GM19193 (cell line): Measurements from ENCODE around the gene CRIP3.
A peak's percentile ranks its signal among the peaks of the same experiment; 100 is the strongest.

Source experiments
- POLR2A ChIP-seq: IDR thresholded peaks from 4 replicates; pipeline ENCODE4 v1.6.1; 2011; ENCODE audit not compliant: insufficient read depth, insufficient read length; ENCODE audit errors: extremely low read depth

CRIP3 gene

DNA sequence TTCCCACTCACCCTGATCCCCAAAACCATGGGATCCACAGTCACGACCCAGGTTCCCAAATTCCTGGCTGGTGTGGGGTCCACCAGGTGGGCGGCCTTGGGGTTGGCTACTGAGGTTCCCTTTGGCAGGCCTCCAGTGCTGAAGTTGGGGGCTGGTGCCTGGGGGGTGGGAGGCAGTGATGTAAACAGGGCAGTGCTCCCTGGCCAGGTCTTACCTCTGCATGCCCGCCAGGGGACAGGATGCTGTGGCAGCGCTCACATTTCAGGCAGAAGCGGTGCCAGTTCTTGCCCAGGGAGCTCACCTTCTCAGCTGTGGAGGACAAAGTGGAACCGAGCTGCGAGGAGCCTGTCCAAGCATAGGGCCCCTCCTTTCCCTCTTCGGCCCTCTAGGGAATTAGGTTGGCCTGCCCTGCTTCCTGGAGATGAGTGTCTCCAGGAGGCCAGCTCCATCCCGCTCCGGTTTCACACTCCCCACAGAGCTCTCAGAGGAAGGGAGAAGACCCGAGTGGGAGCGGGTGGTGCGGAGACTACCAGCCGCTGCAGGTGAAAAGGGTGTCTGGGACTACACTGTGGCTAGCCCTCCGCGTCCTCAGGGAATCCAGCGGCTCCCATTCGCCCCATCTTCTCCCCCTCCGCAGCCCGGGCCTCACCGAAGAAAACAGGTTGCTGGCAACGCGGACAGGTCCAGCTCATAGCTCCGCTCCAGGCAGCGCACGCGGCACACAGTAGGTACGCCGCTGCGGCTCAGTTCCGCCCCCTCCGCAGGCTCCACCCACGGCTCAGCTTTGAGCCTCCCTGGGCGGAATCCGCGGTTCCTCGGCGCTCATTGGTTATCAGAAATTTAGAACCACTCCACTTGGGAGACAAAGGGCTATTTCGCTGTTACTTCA is at the start of gene CRIP3:
TSS of gene CRIP3 (minus strand) at position 726 of the 889 bp plus-strand sequence. CDS start at position 692, 34 bp downstream.
- TF ChIP-seq POLR2A: peak; percentile 46

DNA sequence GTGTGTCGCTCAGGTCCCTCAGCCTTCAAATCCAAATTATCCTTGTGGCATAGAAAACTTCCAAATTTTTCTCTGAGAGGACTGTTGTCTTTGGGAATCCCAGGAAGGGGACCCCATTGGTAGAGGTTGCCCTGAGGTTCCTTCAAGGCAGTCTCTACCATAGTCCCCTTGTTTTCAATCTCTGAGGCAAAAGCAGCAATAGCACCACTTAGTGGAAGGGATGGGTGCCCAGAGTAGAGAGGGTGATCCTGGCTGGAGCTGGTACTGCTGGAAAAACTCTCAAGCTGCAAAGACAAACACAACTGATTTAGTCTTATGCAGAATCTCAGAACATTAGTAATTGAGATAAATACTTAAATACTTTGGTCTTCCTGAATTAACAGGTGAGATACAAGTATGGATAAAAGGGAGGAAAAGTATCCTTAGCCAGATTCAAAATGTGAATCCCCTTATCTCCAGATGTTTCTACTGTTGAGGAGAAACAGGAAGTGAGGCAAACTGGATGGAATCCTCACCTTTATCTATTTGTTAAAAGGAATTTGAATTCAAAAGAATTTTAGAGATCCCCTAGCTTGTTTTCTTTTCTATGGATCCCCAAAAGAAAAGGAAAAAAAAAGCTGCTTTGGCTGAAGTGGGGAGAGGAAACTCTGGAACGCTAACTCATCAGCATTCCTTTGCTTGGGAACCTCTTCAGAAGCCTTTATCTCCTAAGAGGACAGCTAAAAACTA is 47.4 kb upstream of the CRIP3 start:
- TF ChIP-seq POLR2A: no peak

DNA sequence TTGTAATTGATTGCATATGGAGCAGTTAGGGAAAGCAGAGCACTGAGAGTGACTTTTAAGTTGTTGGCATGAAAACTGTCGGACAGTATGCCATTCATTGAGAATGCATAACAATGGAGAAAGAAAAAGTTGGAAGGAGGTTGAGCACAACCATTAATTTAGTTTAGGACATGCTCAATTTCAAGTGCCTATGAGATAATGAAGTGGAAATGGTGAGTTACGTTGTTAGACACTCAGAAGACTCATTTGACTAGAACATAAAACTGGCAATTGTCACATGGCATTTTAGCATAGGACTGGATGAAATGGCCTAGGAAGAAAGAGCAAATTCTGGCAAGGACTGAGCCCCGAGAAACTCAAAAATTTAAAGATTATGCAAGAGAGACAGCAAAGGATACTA is 38.8 kb upstream of the CRIP3 start:
- no peak for TF ChIP-seq POLR2A

GRCh38 chr6:43347021-43347420 is 38.4 kb upstream of the CRIP3 start:
- no peak for TF ChIP-seq POLR2A

- no peak for TF ChIP-seq POLR2A
Observed at GRCh38 chr6:43339168-43339567, 30.5 kb upstream of the CRIP3 start.

DNA sequence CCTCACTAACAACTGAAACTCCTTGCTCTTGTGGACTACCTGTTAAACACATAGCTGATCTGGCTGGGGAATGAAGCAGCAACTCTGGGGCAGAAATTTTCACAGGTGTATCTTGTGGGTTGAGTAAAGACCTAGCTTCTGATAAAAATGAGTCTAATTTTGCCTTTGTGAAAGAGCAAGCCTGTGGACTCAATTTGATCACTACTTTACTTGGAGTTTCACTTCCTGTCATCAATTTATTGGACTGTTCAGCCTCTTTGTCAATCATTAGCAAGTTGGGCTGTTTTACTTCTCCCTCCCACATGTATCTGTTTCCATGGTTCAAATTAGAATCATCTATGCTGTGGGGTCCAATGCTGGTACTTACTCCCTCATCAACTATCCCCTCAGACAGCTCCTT is 29.6 kb upstream of the CRIP3 start:
- TF ChIP-seq POLR2A: no peak

DNA sequence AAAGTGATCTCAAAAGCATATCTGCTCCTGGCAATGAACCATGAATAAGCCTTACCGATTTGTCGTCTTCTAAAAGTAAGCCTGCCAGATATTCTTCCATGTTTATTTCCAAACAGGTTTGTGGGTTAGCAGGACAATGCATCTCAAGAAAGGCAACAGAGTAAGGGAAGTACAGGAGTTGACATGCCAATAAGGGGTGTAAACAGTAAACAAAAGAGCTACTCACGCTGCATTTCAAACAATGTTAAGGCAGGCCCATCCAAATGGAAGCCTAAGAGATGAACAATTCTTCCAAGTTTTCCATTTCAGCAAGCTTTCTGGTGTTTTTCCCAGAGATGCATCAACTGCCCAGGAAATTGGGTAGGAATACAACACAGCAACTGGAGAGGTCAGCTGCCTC is 27.8 kb upstream of the CRIP3 start:
- TF ChIP-seq POLR2A: no peak

GRCh38 chr6:43335469-43335868 is 26.8 kb upstream of the CRIP3 start:
- no peak for TF ChIP-seq POLR2A

DNA sequence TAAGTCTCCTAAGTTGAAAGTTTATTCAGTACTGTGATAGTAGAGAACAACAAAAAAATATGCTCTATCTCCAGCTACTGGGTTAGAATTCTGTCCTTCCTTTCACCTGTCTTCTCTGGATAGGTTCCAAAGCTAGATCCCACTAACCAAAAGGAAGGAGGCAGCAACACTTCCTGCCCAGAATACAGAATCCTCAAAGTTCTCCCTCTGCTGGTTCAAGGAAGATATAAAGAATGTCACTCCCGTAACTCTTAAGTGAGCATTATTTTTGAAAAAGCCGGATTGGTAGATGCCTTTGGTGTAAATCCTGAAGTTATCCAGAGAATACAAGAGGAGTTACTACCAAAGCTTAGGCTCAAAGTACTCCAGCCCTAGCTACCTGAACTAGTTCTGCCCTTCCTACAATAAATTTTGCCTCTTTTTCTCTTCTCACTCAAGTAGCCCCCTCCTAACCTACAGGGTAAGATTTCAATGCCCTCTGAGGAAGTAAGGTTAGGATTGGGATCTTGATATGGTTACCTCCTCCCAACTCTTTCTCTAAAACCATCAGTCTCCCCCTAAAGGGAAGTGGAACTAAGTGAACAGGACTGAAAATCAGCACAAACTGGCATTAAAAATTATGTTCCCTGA is 26.0 kb upstream of the CRIP3 start:
- TF ChIP-seq POLR2A: no peak

- no peak for TF ChIP-seq POLR2A
Observed at GRCh38 chr6:43331891-43332290, 23.3 kb upstream of the CRIP3 start.

GRCh38 chr6:43331470-43331869 is 22.8 kb upstream of the CRIP3 start:
- no peak for TF ChIP-seq POLR2A

- no peak for TF ChIP-seq POLR2A
Observed at GRCh38 chr6:43328528-43328927, 19.9 kb upstream of the CRIP3 start.

DNA sequence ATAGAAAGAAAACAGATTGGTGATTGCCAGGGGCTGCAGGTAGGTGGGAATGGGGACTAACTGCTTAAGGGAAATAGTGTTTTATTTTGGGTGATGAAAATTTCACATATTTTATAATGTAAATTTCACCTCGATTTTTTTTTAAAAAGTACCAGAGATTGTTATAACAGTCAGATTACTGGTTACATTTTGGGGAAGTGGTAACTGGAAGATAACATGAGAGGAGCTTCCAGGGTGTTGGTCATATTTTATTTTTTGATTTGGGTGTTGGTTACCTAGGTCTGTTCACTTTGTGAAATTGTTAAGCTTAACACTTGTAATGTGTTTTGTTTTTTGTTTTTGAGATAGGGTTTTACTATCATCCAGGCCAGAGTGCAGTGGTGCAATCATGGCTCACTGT is 17.2 kb upstream of the CRIP3 start:
- TF ChIP-seq POLR2A: no peak

- TF ChIP-seq POLR2A: no peak
Observed at GRCh38 chr6:43318011-43318410, 9.4 kb upstream of the CRIP3 start.

- no peak for TF ChIP-seq POLR2A
Observed at GRCh38 chr6:43313813-43314212, 5.2 kb upstream of the CRIP3 start.
